Adipocyte (in vitro differentiated cells): ENCODE measurements around the gene POLR2L.

Experiments used
- DNase-seq: peaks from one replicate; pipeline ENCODE4 v3.0.0-alpha.2; 2015; ENCODE audit warnings: low read depth
- H3K27me3 ChIP-seq: replicated peaks from 2 replicates; pipeline ENCODE4 v1.7.0; 2013; ENCODE audit warnings: mild to moderate bottlenecking, low read length, moderate library complexity; ENCODE audit not compliant: control insufficient read depth, insufficient read depth
- H3K36me3 ChIP-seq: 2 replicates; pipeline ENCODE4 v1.7.0; 2013; ENCODE audit warnings: low read length, mild to moderate bottlenecking, moderate library complexity; ENCODE audit not compliant: control insufficient read depth, insufficient read depth, severe bottlenecking
- H3K4me1 ChIP-seq: 2 replicates; pipeline ENCODE4 v1.7.0; 2013; ENCODE audit warnings: mild to moderate bottlenecking, low read length, moderate library complexity; ENCODE audit not compliant: control insufficient read depth, insufficient read depth
- H3K4me3 ChIP-seq: 2 replicates; pipeline ENCODE4 v1.7.0; 2013; ENCODE audit warnings: mild to moderate bottlenecking, low read length, moderate library complexity
- H3K9ac ChIP-seq: 2 replicates; pipeline ENCODE4 v1.7.0; 2013; ENCODE audit warnings: mild to moderate bottlenecking, low read length, moderate library complexity
- H3K9me3 ChIP-seq: 2 replicates; pipeline ENCODE4 v1.7.0; 2013; ENCODE audit warnings: mild to moderate bottlenecking, low read length, moderate library complexity; ENCODE audit not compliant: control insufficient read depth

POLR2L gene

GRCh38 chr11:799641-800316 is 42.5 kb downstream of the POLR2L start:
- H3K9me3 ChIP-seq = no peaks in the 10 kb centered on the region
- H3K36me3 ChIP-seq = peaks cover 33% of the 10 kb centered on the region
- H3K4me1 ChIP-seq = peaks cover 23% of the 10 kb centered on the region
- H3K9ac ChIP-seq = no peak overlapping the region
- no peak for DNase-seq
- no peak overlapping the region for H3K4me3 ChIP-seq
- no peaks in the 10 kb centered on the region for H3K27me3 ChIP-seq

- H3K4me3 ChIP-seq = peak within 1 kb of the TSS; percentile 91
- no peaks in the 10 kb centered on the region for H3K27me3 ChIP-seq
Measured at GRCh38 chr11:798093-798713, 44.1 kb downstream of the POLR2L start, which contains the start of gene SLC25A22. Gene SLC25A22 (minus strand): TSS chr11:798281. CDS start chr11:795006, 3,275 bp downstream.

GRCh38 chr11:797296-798092 is 44.8 kb downstream of the POLR2L start:
- Histone ChIP-seq H3K4me1 (peaks cover 18% of the 10 kb centered on the region), H3K27me3 (no peaks in the 10 kb centered on the region), H3K9me3 (no peaks in the 10 kb centered on the region), H3K36me3 (peaks cover 29% of the 10 kb centered on the region), H3K4me3 (peak overlapping the region; percentile 91), H3K9ac (peak overlapping the region; percentile 87)
- DNase-seq = peak; percentile 96

More at GRCh38 chr11:798093-798713, 44.1 kb downstream of the POLR2L start, which contains the start of gene SLC25A22:
- Histone ChIP-seq H3K9me3 (no peaks in the 10 kb centered on the region), H3K4me1 (peaks cover 18% of the 10 kb centered on the region), H3K36me3 (peaks cover 33% of the 10 kb centered on the region), H3K9ac (peak within 1 kb of the TSS; percentile 87)
- peak; percentile 96 for DNase-seq

- Histone ChIP-seq H3K36me3 (peaks cover 25% of the 10 kb centered on the region), H3K4me1 (peaks cover 18% of the 10 kb centered on the region), H3K4me3 (peak overlapping the region; percentile 91)
Measured at GRCh38 chr11:796565-797295, 45.6 kb downstream of the POLR2L start.

GRCh38 chr11:795634-796564 is 46.4 kb downstream of the POLR2L start:
- Histone ChIP-seq H3K4me1 (peaks cover 18% of the 10 kb centered on the region), H3K4me3 (peak overlapping the region; percentile 91), H3K27me3 (no peaks in the 10 kb centered on the region), H3K9me3 (no peaks in the 10 kb centered on the region), H3K36me3 (peaks cover 20% of the 10 kb centered on the region), H3K9ac (peak overlapping the region; percentile 90)
- peak; percentile 92 for DNase-seq

More at GRCh38 chr11:796565-797295, 45.6 kb downstream of the POLR2L start:
- no peaks in the 10 kb centered on the region for H3K27me3 ChIP-seq
- peak overlapping the region; percentile 87 for H3K9ac ChIP-seq
- H3K9me3 ChIP-seq = no peaks in the 10 kb centered on the region
- DNase-seq = no peak

- no peaks in the 10 kb centered on the region for H3K9me3 ChIP-seq
- H3K36me3 ChIP-seq = peaks cover 14% of the 10 kb centered on the region
- no peaks in the 10 kb centered on the region for H3K27me3 ChIP-seq
- peak overlapping the region; percentile 90 for H3K9ac ChIP-seq
- H3K4me3 ChIP-seq = peak overlapping the region; percentile 91
- no peak for DNase-seq
- peaks cover 18% of the 10 kb centered on the region for H3K4me1 ChIP-seq
Measured at GRCh38 chr11:794766-795633, 47.3 kb downstream of the POLR2L start.

- H3K27me3 ChIP-seq = no peaks in the 10 kb centered on the region
- H3K9ac ChIP-seq = no peak overlapping the region
- DNase-seq = no peak
- H3K9me3 ChIP-seq = no peaks in the 10 kb centered on the region
- peaks cover 7% of the 10 kb centered on the region for H3K36me3 ChIP-seq
- peaks cover 18% of the 10 kb centered on the region for H3K4me1 ChIP-seq
- peak overlapping the region; percentile 91 for H3K4me3 ChIP-seq
Measured at GRCh38 chr11:794013-794765, 48.1 kb downstream of the POLR2L start.

GRCh38 chr11:793556-793955 is 48.8 kb downstream of the POLR2L start:
- Histone ChIP-seq H3K27me3 (no peaks in the 10 kb centered on the region), H3K36me3 (peaks cover 7% of the 10 kb centered on the region), H3K4me1 (peaks cover 18% of the 10 kb centered on the region), H3K4me3 (no peak overlapping the region), H3K9ac (no peak overlapping the region), H3K9me3 (no peaks in the 10 kb centered on the region)
- DNase-seq = no peak

- Histone ChIP-seq H3K9ac (no peak overlapping the region), H3K9me3 (no peaks in the 10 kb centered on the region), H3K4me1 (peaks cover 18% of the 10 kb centered on the region), H3K4me3 (no peak overlapping the region), H3K27me3 (no peaks in the 10 kb centered on the region), H3K36me3 (peaks cover 7% of the 10 kb centered on the region)
- DNase-seq = no peak
Measured at GRCh38 chr11:792873-793272, 49.5 kb downstream of the POLR2L start.
